Measurements from ENCODE around the gene ADAMTSL1.

- TF ChIP-seq CTCF (IDR thresholded peaks at IDR 0.05): no peak
- no peak for TF ChIP-seq EP300 (IDR thresholded peaks at IDR 0.05)
- no peak for TF ChIP-seq POLR2A (IDR thresholded peaks at IDR 0.05)
- no peak for TF ChIP-seq POLR2AphosphoS5 (IDR thresholded peaks at IDR 0.05)
Measured at GRCh38 chr9:18472435-18472834, 1.5 kb upstream of the ADAMTSL1 start.

Measured in suprapubic skin (tissue), 4 donors.